HCT116 (cell line): ENCODE measurements around the gene RNF150. TPM values are rescaled to one million over a fixed set of nuclear protein-coding genes. Genes with fewer than 3 reads are reported as not detected.

Experiments
- ATAC-seq: fragments of 200-7000 bp; cut with Tn5 transposase; 2 replicates; pipeline ENCODE4 v1.9.1; 2020; ENCODE audit warnings: mild to moderate bottlenecking, moderate library complexity
- BruUV-seq: library from RNA; stranded (reverse); fragments of 400-500 nt; replicated peaks from 2 replicates; lab custom pipeline; 2021; lab: Mats Ljungman, UMichigan
- CTCF ChIA-PET: fragments of 300-600 bp; sonication (Branson Sonifier 250); formaldehyde crosslinking; loops from one replicate; lab custom pipeline; 2021; ENCODE audit warnings: antibody characterized with exemption; lab: Charles Lee
- POLR2A ChIA-PET: fragments of 300-600, 350-600 bp; sonication (Branson Sonifier 250); formaldehyde crosslinking; loops from one replicate; lab custom pipeline; 2021; ENCODE audit warnings: antibody characterized with exemption; lab: Charles Lee
- RAD21 ChIA-PET, 2 experiments: fragments of 300-600 bp; sonication (Branson Sonifier 250); formaldehyde crosslinking; loops; one replicate each; lab custom pipeline; 2023; ENCODE audit warnings: low total read pairs in 2 of 2; ENCODE audit not compliant: uncharacterized antibody in 2 of 2, unreplicated experiment in 2 of 2, low non-redundant PET in 1 of 2; lab: Charles Lee
- DNase-seq: peaks from one replicate; pipeline ENCODE4 v3.0.0-alpha.2; 2010; ENCODE audit warnings: low read depth, low spot score
- H2AFZ ChIP-seq: fragments of 200-600 bp; shearing (Covaris generic), sonication (generic); 2 replicates; pipeline ENCODE4 v1.6.1; 2017; ENCODE audit warnings: low read depth, mixed run types, mixed read lengths, antibody characterized with exemption, low read length; ENCODE audit not compliant: poor library complexity, severe bottlenecking
- H3K27ac ChIP-seq: 2 replicates; pipeline ENCODE4 v1.5.1; 2012; ENCODE audit warnings: low read depth, low read length
- H3K27me3 ChIP-seq: fragments of 200-600 bp; sonication (generic); 2 replicates; pipeline ENCODE4 v1.6.1; 2016; ENCODE audit warnings: mixed run types, low read length, mixed read lengths; ENCODE audit not compliant: insufficient read depth
- H3K36me3 ChIP-seq, 2 experiments: fragments of 200-500 bp in 1 of 2; fragments of 200-600 bp in 1 of 2; sonication (Bioruptor generic) in 1 of 2; sonication (generic) in 1 of 2; 2 replicates each; pipeline versions ENCODE4 v1.5.1 to v1.6.1; 2014 to 2016; ENCODE audit warnings: low read length in 2 of 2, inconsistent platforms in 1 of 2, mixed read lengths in 1 of 2, mixed run types in 1 of 2; ENCODE audit not compliant: insufficient read depth in 2 of 2, control insufficient read depth in 1 of 2
- H3K4me1 ChIP-seq, 2 experiments: fragments of 200-600 bp in 1 of 2; sonication (generic) in 1 of 2; 2 replicates each; pipeline versions ENCODE4 v1.5.1 to v1.6.1; 2012 to 2017; ENCODE audit warnings: low read length in 2 of 2, inconsistent platforms in 1 of 2, mild to moderate bottlenecking in 1 of 2, mixed read lengths in 1 of 2, mixed run types in 1 of 2, moderate library complexity in 1 of 2; ENCODE audit not compliant: insufficient read depth in 2 of 2, control insufficient read depth in 1 of 2
- H3K4me2 ChIP-seq: fragments of 200-600 bp; sonication (generic); 2 replicates; pipeline ENCODE4 v1.6.1; 2017; ENCODE audit warnings: mixed run types, low read length, mixed read lengths
- H3K4me3 ChIP-seq, 2 experiments: fragments of 200-600 bp in 1 of 2; sonication (generic) in 1 of 2; replicated peaks in 1 of 2; 2 replicates each; pipeline ENCODE4 v1.5.1; 2011 to 2016; ENCODE audit warnings: low read length in 2 of 2, control low read depth in 1 of 2, low read depth in 1 of 2, mild to moderate bottlenecking in 1 of 2, mixed read lengths in 1 of 2, mixed run types in 1 of 2
- H3K79me2 ChIP-seq: fragments of 200-600 bp; sonication (generic); 2 replicates; pipeline ENCODE4 v1.6.1; 2017; ENCODE audit warnings: mild to moderate bottlenecking, mixed run types, low read length, moderate library complexity, mixed read lengths; ENCODE audit not compliant: insufficient read depth
- H3K9ac ChIP-seq: fragments of 200-600 bp; sonication (generic); 2 replicates; pipeline ENCODE4 v1.6.1; 2016; ENCODE audit warnings: low read length, mixed read lengths
- H3K9me2 ChIP-seq: fragments of 200-600 bp; sonication (generic), shearing (Covaris generic); 2 replicates; pipeline ENCODE4 v1.6.1; 2017; ENCODE audit warnings: mixed run types, mild to moderate bottlenecking, moderate library complexity; ENCODE audit not compliant: insufficient read depth
- H3K9me3 ChIP-seq, 2 experiments: fragments of 200-500 bp in 1 of 2; fragments of 200-600 bp in 1 of 2; sonication (Bioruptor generic) in 1 of 2; sonication (generic) in 1 of 2; 2 replicates each; pipeline ENCODE4 v1.6.1; 2014 to 2017; ENCODE audit warnings: low read length in 2 of 2, mixed read lengths in 2 of 2, inconsistent platforms in 1 of 2, low read depth in 1 of 2, mild to moderate bottlenecking in 1 of 2, mixed run types in 1 of 2, moderate library complexity in 1 of 2; ENCODE audit not compliant: control insufficient read depth in 1 of 2, insufficient read depth in 1 of 2
- H4K20me1 ChIP-seq: fragments of 200-600 bp; sonication (generic), shearing (Covaris generic); 2 replicates; pipeline ENCODE4 v1.6.1; 2017; ENCODE audit warnings: mixed run types, mild to moderate bottlenecking, moderate library complexity; ENCODE audit not compliant: insufficient read depth
- CEBPB ChIP-seq: IDR thresholded peaks from 2 replicates; pipeline ENCODE4 v1.6.1; 2012; ENCODE audit warnings: low read depth
- EGR1 ChIP-seq: IDR thresholded peaks from 2 replicates; pipeline ENCODE4 v1.6.1; 2012; ENCODE audit warnings: low read depth
- ELF1 ChIP-seq: IDR thresholded peaks from 2 replicates; pipeline ENCODE4 v1.6.1; 2012; ENCODE audit warnings: low read depth, borderline replicate concordance
- EZH2 ChIP-seq: fragments of 200-600 bp; sonication (generic); IDR thresholded peaks from 2 replicates; pipeline ENCODE4 v1.6.1; 2017; ENCODE audit warnings: antibody characterized with exemption, mixed run types
- EZH2phosphoT487 ChIP-seq: fragments of 200-600 bp; IDR thresholded peaks from 2 replicates; pipeline ENCODE4 v1.6.1; 2018; ENCODE audit warnings: antibody characterized with exemption, borderline replicate concordance
- FOSL1 ChIP-seq: IDR thresholded peaks from 2 replicates; pipeline ENCODE4 v1.6.1; 2012; ENCODE audit warnings: low read depth
- JUND ChIP-seq: IDR thresholded peaks from 2 replicates; pipeline ENCODE4 v1.6.1; 2012
- RAD21 ChIP-seq: IDR thresholded peaks from 2 replicates; pipeline ENCODE4 v1.6.1; 2012; ENCODE audit warnings: low read depth, mild to moderate bottlenecking
- REST ChIP-seq: IDR thresholded peaks from 2 replicates; pipeline ENCODE4 v1.6.1; 2012; ENCODE audit warnings: low read depth
- SIN3A ChIP-seq: IDR thresholded peaks from 2 replicates; pipeline ENCODE4 v1.6.1; 2012; ENCODE audit warnings: low read depth
- TCF7L2 ChIP-seq: IDR thresholded peaks from 2 replicates; pipeline ENCODE4 v1.7.0; 2011; ENCODE audit warnings: borderline replicate concordance, inconsistent platforms; ENCODE audit not compliant: insufficient read depth, insufficient read length; ENCODE audit errors: extremely low read depth
- YY1 ChIP-seq: IDR thresholded peaks from 2 replicates; pipeline ENCODE4 v1.6.1; 2011; ENCODE audit warnings: low read length, low read depth, moderate library complexity, mild to moderate bottlenecking; ENCODE audit not compliant: insufficient replicate concordance; ENCODE audit errors: extremely low read depth
- ZFX ChIP-seq: fragments of 450-650 bp; IDR thresholded peaks from 2 replicates; pipeline ENCODE4 v1.6.1; 2017
- intact Hi-C: fragments of 100-400 bp; cut with micrococcal nuclease; formaldehyde crosslinking; loops from 2 replicates; pipeline ENCODE4 v1.10.0; 2022
- total RNA-seq: library from RNA; stranded (reverse); gene quantifications from one replicate; pipeline ENCODE4 v1.2.1, GENCODE V29; 2021; ENCODE audit not compliant: unreplicated experiment
- TF ChIP-seq, protein P1 (sequence below): IDR thresholded peaks from 2 replicates; pipeline ENCODE4 v1.6.1; 2012

Gene RNF150
- total RNA-seq, 1 experiment from 2014 or later, result 0.07 TPM

DNA sequence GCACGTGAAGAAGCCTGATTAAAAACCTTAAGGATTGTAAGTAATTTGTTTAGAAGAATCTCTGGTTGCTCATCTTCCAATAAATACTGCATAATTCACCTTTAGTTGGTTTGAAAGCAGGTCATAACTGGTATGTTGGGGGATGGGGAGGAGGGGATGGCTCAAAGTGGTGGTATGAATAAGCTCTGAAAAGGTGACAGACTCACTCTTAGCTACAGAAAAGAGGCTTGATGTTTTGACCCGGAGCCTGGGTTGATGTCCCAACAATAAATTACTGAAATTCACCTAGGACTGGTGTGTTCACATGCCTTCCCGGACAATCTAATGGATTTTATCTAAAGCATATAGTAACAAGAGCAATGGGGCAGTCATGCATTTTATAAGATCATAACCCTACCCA lies 245.2 kb downstream of the RNF150 start:
- BruUV-seq, result no TSS peak
- no peak for ATAC-seq
- CTCF ChIA-PET, result interaction anchor here (0.8 kb wide), 1 partner anchor 528 kb away, joined by 4 read pairs; no protein-coding TSS in a partner anchor

GRCh38 chr4:140887467-140887866 lies 245.8 kb downstream of the RNF150 start:
- H3K9me3 ChIP-seq, result no peaks in the 10 kb centered on the region
- DNase-seq, result no peak
- ChIA-PET RAD21 (no interaction called here), CTCF (no interaction called here), POLR2A (no interaction called here)
- H3K79me2 ChIP-seq, result no peaks in the 10 kb centered on the region
- TF ChIP-seq, protein P1, sequence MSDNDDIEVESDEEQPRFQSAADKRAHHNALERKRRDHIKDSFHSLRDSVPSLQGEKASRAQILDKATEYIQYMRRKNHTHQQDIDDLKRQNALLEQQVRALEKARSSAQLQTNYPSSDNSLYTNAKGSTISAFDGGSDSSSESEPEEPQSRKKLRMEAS, result no peak
- TF ChIP-seq TCF7L2 (no peak), EZH2 (no peak), FOSL1 (no peak), YY1 (no peak), EGR1 (no peak), ELF1 (no peak), JUND (no peak), SIN3A (no peak), CEBPB (no peak), REST (no peak), RAD21 (no peak)
- no peaks in the 10 kb centered on the region for H3K4me1 ChIP-seq
- H3K4me2 ChIP-seq, result no peak overlapping the region
- no TSS peak for BruUV-seq
- H3K36me3 ChIP-seq, result no peaks in the 10 kb centered on the region
- no peaks in the 10 kb centered on the region for H3K9me2 ChIP-seq
- no peaks in the 10 kb centered on the region for H4K20me1 ChIP-seq
- no peak for ATAC-seq
- H3K27me3 ChIP-seq, result peaks cover 11% of the 10 kb centered on the region; the same call in 1 of the 2 replicates
- H3K9ac ChIP-seq, result no peak overlapping the region
- no peak overlapping the region for H3K27ac ChIP-seq
- H3K4me3 ChIP-seq, result no peak overlapping the region
- H2AFZ ChIP-seq, result no peak overlapping the region
- intact Hi-C loops, result no loop called here

More for the DNA sequence above, 245.2 kb downstream of the RNF150 start:
- Histone ChIP-seq H3K9ac (no peak overlapping the region), H3K4me3 (no peak overlapping the region), H3K9me2 (no peaks in the 10 kb centered on the region), H3K4me2 (no peak overlapping the region), H3K9me3 (no peaks in the 10 kb centered on the region), H3K27ac (no peak overlapping the region), H3K79me2 (no peaks in the 10 kb centered on the region), H2AFZ (no peak overlapping the region), H3K4me1 (no peaks in the 10 kb centered on the region), H3K27me3 (peaks cover 11% of the 10 kb centered on the region; the same call in 1 of the 2 replicates), H4K20me1 (no peaks in the 10 kb centered on the region), H3K36me3 (no peaks in the 10 kb centered on the region)
- DNase-seq, result no peak
- TF ChIP-seq CEBPB, result no peak
- TF ChIP-seq ZFX, result no peak
- no peak for TF ChIP-seq ELF1
- no peak for TF ChIP-seq EZH2phosphoT487
- intact Hi-C loops, result no loop called here
- POLR2A ChIA-PET, result no interaction called here
- RAD21 ChIA-PET, result no interaction called here
